ENCODE results near the gene C10orf105.

The C10orf105 gene

DNA sequence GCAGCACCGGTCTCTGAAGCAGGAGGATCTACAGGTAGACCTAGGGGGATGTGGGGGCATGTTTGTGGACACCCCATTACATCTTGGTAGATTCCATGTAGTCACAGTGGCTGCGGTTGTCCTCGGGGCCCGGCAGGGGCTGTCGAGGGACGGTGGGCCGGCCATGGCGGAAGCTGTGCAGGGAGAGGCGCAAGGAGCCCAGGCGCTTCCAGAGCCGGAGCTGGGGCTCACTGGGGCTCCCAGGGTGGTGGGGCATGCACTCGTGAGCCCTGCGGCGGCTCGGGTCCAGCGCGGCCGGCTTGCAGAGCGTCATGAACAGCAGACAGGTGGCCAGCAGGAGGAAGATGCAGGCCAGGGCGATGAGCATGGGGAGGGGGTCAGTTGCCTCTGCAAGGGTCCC lies 3.7 kb downstream of the C10orf105 start:
- H3K4me3 ChIP-seq (replicated peaks; ENCODE audit: low read depth, low read length): no peak overlapping the region
- TF ChIP-seq, protein P1, sequence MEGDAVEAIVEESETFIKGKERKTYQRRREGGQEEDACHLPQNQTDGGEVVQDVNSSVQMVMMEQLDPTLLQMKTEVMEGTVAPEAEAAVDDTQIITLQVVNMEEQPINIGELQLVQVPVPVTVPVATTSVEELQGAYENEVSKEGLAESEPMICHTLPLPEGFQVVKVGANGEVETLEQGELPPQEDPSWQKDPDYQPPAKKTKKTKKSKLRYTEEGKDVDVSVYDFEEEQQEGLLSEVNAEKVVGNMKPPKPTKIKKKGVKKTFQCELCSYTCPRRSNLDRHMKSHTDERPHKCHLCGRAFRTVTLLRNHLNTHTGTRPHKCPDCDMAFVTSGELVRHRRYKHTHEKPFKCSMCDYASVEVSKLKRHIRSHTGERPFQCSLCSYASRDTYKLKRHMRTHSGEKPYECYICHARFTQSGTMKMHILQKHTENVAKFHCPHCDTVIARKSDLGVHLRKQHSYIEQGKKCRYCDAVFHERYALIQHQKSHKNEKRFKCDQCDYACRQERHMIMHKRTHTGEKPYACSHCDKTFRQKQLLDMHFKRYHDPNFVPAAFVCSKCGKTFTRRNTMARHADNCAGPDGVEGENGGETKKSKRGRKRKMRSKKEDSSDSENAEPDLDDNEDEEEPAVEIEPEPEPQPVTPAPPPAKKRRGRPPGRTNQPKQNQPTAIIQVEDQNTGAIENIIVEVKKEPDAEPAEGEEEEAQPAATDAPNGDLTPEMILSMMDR (IDR thresholded peaks at IDR 0.05; ENCODE audit: low read length, missing control alignments): no peak
- DNase-seq (ENCODE audit: low read depth): no peak

DNA sequence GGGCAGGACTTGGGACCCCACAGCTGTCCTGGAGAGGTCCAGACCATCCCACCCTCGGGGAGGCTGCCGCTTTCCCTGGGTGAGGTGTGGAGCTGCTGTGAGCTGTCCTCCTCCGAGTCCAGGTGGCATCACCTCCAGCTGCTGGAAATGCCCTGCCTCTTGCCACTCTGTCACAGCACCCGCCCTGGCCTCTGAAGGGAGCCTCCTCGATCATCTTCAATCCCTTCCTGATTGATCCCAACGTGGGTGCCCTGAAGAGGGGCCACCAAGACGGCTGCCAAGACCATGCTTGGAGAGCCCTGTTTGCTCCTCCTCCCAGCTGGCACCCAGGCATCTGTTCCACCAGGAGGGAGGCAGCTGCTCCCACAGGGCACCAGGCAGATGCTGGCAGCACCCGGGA lies 4.6 kb downstream of the C10orf105 start:
- DNase-seq (ENCODE audit: low read depth): no peak
- H3K4me3 ChIP-seq (replicated peaks; ENCODE audit: low read depth, low read length): no peak overlapping the region
- TF ChIP-seq, protein P1 (IDR thresholded peaks at IDR 0.05; ENCODE audit: low read length, missing control alignments): no peak

DNA sequence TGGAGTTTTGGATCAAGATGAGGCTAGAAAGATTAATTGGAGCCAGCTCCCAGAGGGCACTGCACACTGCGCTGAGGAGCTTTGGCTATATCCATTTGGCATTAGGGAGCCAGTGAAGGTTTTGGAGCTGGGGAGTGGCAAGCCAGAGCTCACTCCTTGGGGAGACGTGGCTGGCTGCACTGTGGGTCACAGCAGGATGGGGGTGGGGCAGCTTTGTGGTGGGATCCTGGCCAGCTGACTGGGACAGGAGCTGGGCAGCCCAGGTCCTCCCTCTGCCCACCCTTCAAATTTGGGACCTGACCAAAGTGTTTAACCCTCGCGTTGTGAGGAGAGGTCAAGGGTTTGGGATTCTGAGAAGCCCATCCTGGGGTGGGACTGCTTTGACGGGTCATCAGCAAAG lies 5.0 kb downstream of the C10orf105 start:
- TF ChIP-seq, protein P1 (IDR thresholded peaks at IDR 0.05; ENCODE audit: low read length, missing control alignments): no peak
- no peak for DNase-seq (ENCODE audit: low read depth)
- H3K4me3 ChIP-seq (replicated peaks; ENCODE audit: low read depth, low read length): no peak overlapping the region

DNA sequence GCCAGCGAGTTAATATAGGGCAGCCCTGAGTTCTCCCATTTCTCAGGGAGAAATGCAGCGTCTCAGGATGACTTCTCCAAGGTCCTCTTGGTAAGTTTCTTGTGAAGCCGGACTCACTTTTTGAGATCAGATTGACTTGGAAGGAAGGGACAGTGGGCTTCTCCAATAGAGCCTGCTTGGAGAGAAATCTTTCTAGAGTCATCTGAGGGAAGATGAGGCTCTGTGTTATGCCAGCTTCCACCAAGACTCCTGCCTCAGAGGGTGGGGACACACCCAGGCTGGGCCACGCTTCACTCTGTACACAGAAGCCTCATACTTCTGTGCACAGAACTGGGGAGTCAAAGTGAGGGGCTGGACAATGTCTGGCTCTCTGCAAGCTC lies 5.6 kb downstream of the C10orf105 start:
- no peak for DNase-seq (ENCODE audit: low read depth)
- H3K4me3 ChIP-seq (replicated peaks; ENCODE audit: low read depth, low read length): no peak overlapping the region
- TF ChIP-seq, protein P1 (IDR thresholded peaks at IDR 0.05; ENCODE audit: low read length, missing control alignments): no peak

DNA sequence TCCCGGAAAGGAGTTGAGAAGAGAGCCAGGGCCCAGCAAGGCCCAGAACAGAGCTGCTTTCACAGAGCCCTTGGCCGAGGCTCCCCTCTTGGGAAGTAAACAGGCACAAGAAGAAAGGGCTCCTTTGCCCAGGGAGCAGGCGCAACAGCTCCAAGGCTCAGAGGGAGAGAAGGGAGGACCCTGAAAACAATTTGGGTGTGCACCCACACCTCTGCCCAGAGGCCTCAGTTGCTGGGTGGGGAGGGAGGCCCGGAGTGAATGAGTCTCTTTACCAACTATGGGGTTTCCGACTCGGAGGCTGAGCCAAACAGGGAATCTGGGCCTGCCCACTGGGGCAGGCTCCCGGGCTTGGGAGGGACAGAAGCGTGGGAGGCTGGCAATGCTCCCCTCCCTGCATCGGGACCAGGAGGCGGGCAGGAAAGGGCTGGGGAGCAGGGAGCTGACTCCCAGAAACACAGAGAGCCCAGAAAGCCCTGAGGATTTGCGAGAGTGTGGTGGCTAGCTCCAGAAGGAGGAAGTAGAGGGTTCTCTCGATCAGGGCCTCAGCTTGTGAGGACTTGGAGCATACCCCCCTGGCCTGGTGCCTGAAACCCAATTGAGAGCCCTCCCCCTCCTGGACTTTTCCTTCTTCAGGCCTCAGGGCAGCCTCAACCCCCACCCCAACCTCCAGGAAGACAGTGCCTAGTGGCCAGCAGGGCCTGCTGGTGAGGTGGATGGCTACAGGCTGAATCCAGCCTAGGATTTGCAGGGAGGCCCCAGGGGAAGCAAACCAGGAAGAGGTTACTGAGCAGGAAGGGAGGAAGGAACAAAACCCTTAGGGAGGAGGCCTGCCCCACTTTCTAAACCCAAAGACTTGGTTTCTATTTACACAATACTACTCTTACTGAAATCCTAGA lies 6.2 kb downstream of the C10orf105 start:
- H3K4me3 ChIP-seq (replicated peaks; ENCODE audit: low read depth, low read length): peak overlapping the region; percentile 3
- TF ChIP-seq, protein P1 (IDR thresholded peaks at IDR 0.05; ENCODE audit: low read length, missing control alignments): peak; percentile 32
- peak; percentile 94 for DNase-seq (ENCODE audit: low read depth)

DNA sequence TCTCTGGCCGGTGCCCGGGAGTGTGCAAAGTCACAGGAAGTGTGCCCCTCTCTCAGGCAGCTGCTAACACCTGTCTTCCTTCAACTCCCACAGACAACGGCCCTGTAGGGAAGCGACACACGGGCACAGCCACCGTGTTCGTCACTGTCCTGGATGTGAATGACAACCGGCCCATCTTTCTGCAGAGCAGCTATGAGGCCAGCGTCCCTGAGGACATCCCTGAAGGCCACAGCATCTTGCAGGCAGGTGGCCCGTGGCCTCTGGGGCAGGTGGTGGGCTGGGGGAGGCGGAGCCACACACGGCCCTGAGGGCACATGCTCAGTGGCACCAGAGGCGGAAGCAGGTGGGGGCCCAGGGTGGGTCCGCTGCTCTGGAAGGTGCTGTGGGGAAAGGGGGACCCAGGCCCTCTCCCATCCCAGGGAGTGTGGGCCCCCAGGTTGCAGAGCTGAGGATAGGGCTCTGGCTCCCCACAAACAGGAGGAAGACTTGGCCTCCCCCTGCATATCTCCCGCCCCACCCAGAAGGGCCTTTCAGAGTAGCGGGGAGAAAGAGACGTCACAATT lies 6.9 kb downstream of the C10orf105 start:
- H3K4me3 ChIP-seq (replicated peaks; ENCODE audit: low read depth, low read length): no peak overlapping the region
- TF ChIP-seq, protein P1 (IDR thresholded peaks at IDR 0.05; ENCODE audit: low read length, missing control alignments): no peak
- no peak for DNase-seq (ENCODE audit: low read depth)

All from fibroblast of pulmonary artery (primary cell).